ENCODE results near the gene NPFFR1.

Gene NPFFR1

GRCh38 chr10:70212879-70213278, 70.9 kb downstream of the NPFFR1 start:
- DNase-seq: no peak

- DNase-seq: no peak
These were observed 71.5 kb downstream of the NPFFR1 start for GRCh38 chr10:70212277-70212676.

GRCh38 chr10:70206762-70207161, 77.0 kb downstream of the NPFFR1 start:
- no peak for DNase-seq

DNA sequence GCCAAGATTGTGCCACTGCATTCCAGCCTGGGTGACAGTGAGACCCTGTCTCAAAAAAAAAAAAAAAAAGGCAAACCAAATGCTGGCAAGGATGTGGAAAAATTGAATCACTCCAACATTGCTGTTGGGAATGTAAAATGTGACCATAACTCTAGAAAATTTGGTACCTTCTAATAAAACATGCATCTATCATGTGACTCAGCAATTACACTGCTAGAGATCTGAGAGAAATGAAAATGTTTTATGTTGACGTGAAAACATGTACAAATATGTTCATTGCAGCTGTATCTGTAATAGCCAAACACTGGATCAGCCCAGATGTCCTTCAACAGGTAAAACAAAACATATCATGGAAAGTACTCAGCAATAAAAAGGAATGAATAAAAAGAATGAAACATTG, 82.7 kb downstream of the NPFFR1 start:
- DNase-seq: no peak

- DNase-seq: no peak
These were observed 84.9 kb downstream of the NPFFR1 start for GRCh38 chr10:70198696-70199466.

Data from NCI-H510A (cell line).